Neural progenitor cell (in vitro differentiated cells): ENCODE data around the gene METTL23. TPM values are rescaled to one million over a fixed set of nuclear protein-coding genes. Genes with fewer than 3 reads are reported as not detected.

Experiments
- DNase-seq: peaks from one replicate; pipeline ENCODE4 v3.0.0-alpha.2; 2016; ENCODE audit warnings: low spot score
- H2AFZ ChIP-seq: fragments of 200-600 bp; sonication (generic); replicated peaks from 2 replicates; pipeline ENCODE4 v1.6.1; 2016; ENCODE audit warnings: antibody characterized with exemption
- H3F3A ChIP-seq: fragments of 200-600 bp; sonication (generic); 2 replicates; pipeline ENCODE4 v1.6.1; 2016; ENCODE audit warnings: antibody characterized with exemption, low read depth
- H3K27ac ChIP-seq: fragments of 200-600 bp; sonication (generic); 2 replicates; pipeline ENCODE4 v1.5.1; 2016; ENCODE audit warnings: mild to moderate bottlenecking
- H3K27me3 ChIP-seq: fragments of 200-600 bp; sonication (generic); 2 replicates; pipeline ENCODE4 v1.6.1; 2016; ENCODE audit warnings: mild to moderate bottlenecking, moderate library complexity
- H3K36me3 ChIP-seq: fragments of 200-600 bp; sonication (generic); 2 replicates; pipeline ENCODE4 v1.5.1; 2016
- H3K4me1 ChIP-seq: fragments of 200-600 bp; sonication (generic); 2 replicates; pipeline ENCODE4 v1.6.1; 2016; ENCODE audit warnings: mixed run types
- H3K4me2 ChIP-seq: fragments of 200-600 bp; sonication (generic); 2 replicates; pipeline ENCODE4 v1.6.1; 2016
- H3K4me3 ChIP-seq: fragments of 200-600 bp; sonication (generic); 2 replicates; pipeline ENCODE4 v1.5.1; 2016
- H3K79me2 ChIP-seq: fragments of 200-600 bp; sonication (generic); 2 replicates; pipeline ENCODE4 v1.6.1; 2016; ENCODE audit warnings: low read depth
- H3K9ac ChIP-seq: fragments of 200-600 bp; sonication (generic); 2 replicates; pipeline ENCODE4 v1.6.1; 2016
- H3K9me3 ChIP-seq: fragments of 200-600 bp; sonication (generic); 2 replicates; pipeline ENCODE4 v1.5.1; 2016; ENCODE audit warnings: low read depth
- H4K20me1 ChIP-seq: fragments of 200-600 bp; sonication (generic); 2 replicates; pipeline ENCODE4 v1.6.1; 2016; ENCODE audit warnings: low read depth
- H3K27ac Mint-ChIP-seq: 3 replicates; pipeline ENCODE4 v1.8.0; 2021; ENCODE audit warnings: mixed read lengths
- H3K27me3 Mint-ChIP-seq: 2 replicates; pipeline ENCODE4 v1.8.0; 2022; ENCODE audit warnings: low read depth, mild to moderate bottlenecking, inconsistent platforms, moderate library complexity, mixed read lengths; ENCODE audit not compliant: insufficient read depth
- H3K36me3 Mint-ChIP-seq: 3 replicates; pipeline ENCODE4 v1.8.0; 2021; ENCODE audit warnings: mixed read lengths
- H3K4me1 Mint-ChIP-seq: 3 replicates; pipeline ENCODE4 v1.8.0; 2021; ENCODE audit warnings: mixed read lengths
- H3K4me3 Mint-ChIP-seq: 3 replicates; pipeline ENCODE4 v1.8.0; 2021; ENCODE audit warnings: mild to moderate bottlenecking, moderate library complexity, mixed read lengths
- H3K9me3 Mint-ChIP-seq: 3 replicates; pipeline ENCODE4 v1.8.0; 2020; ENCODE audit warnings: mixed read lengths
- CTCF ChIP-seq: fragments of 200-600 bp; sonication (generic); IDR thresholded peaks from 2 replicates; pipeline ENCODE4 v1.5.1; 2017; ENCODE audit warnings: antibody characterized with exemption, mild to moderate bottlenecking
- EZH2 ChIP-seq: fragments of 200-600 bp; sonication (generic); IDR thresholded peaks from 2 replicates; pipeline ENCODE4 v1.6.1; 2017; ENCODE audit warnings: antibody characterized with exemption, mild to moderate bottlenecking, moderate library complexity
- EZH2phosphoT487 ChIP-seq: fragments of 200-600 bp; sonication (generic); IDR thresholded peaks from 2 replicates; pipeline ENCODE4 v1.6.1; 2017; ENCODE audit warnings: antibody characterized with exemption
- total RNA-seq: library from RNA; depleted of rRNA; stranded (reverse); fragments of >200 nt; gene quantifications from 2 replicates; pipeline ENCODE4 v1.2.3, GENCODE V29; 2015; ENCODE audit warnings: low replicate concordance

Gene METTL23
- total RNA-seq, 1 donor from 2014 or later: 38.1 TPM

DNA sequence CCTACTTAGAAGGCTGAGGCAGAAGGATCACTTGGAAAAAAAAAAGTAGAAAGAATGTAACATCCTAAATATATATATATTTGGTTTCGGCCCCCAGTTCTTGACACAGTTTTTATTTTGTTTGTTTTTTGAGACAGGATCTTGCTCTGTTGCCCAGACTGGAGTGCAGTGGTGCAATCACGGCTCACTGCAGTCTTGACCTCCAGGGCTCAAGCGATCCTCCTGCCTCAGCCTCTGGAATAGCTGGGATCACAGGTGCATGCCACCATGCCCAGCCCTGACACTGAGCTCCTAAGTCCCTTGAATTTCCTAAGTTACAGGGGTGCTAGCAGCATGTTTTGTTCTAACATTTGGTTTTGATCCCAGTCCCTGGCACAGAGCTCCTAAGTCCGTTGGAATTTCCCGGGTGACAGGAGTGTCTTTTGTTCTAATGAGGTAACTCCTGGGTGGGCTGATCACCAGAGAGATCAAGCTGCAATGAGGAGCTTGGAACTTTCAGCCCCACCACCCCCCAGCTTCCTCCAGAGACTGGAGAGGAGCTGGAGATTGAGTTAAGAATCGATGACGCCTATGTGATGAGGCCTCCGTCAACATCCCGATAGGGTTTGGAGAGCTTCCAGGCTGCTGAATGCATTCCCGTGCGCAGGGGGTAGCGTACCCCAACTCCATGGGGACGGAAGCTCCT lies 35.9 kb upstream of the METTL23 start:
- Histone ChIP-seq H3K79me2 (no peaks in the 10 kb centered on the region), H3F3A (no peaks in the 10 kb centered on the region), H3K4me2 (no peak overlapping the region), H2AFZ (no peak overlapping the region), H3K4me3 (no peak overlapping the region), H3K9ac (no peak overlapping the region), H4K20me1 (peaks cover 4% of the 10 kb centered on the region), H3K9me3 (no peaks in the 10 kb centered on the region), H3K4me1 (peaks cover 17% of the 10 kb centered on the region), H3K27me3 (no peaks in the 10 kb centered on the region), H3K36me3 (no peaks in the 10 kb centered on the region), H3K27ac (no peak overlapping the region)
- no peak for TF ChIP-seq EZH2phosphoT487
- TF ChIP-seq CTCF: no peak
- no peak for TF ChIP-seq EZH2
- peak; percentile 63 for DNase-seq
- Mint-ChIP-seq H3K4me3 (peak overlapping the region; percentile 46), H3K27me3 (peaks cover 11% of the 10 kb centered on the region), H3K4me1 (peaks cover 43% of the 10 kb centered on the region), H3K9me3 (no peaks in the 10 kb centered on the region), H3K27ac (peak overlapping the region; percentile 29), H3K36me3 (peaks cover 2% of the 10 kb centered on the region)

DNA sequence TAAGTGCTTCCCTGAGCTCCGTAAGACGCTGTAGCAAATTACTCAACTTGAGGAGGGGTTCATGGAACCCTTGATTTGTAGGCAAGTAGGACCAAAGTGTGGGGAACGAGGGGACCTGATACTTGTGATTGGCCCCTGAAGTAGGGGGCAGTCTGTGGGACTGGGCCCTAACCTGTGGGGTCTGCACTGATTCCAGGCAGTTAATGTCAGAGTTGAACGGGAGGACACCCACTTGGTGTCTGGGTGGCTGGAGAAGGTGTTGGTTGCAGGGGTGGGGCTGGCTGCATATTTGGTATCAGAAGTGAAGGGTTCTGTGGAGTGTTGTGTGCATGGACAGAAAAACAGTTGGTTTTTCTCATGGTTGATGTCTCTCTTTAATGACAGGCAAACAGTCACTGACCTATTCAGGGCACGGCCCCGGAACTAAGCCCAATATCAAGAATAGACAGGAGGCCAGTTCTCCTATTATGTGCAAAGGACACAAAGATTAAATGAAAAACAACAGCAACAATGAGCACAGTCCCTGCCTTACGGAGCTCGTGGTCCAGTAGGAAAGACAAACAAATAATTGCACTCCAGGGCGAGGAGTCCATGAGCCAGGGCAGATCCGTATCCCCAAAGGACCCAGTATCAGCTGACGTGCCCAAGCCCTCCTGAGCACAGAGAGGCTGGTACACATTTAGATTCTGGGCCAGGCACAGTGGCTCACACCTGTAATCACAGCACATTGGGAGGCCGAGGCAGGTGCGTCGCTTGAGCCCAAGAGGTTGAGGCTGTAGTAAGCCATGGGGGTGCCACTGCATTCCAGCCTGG lies 35.1 kb upstream of the METTL23 start:
- H3K9me3 Mint-ChIP-seq: no peaks in the 10 kb centered on the region

DNA sequence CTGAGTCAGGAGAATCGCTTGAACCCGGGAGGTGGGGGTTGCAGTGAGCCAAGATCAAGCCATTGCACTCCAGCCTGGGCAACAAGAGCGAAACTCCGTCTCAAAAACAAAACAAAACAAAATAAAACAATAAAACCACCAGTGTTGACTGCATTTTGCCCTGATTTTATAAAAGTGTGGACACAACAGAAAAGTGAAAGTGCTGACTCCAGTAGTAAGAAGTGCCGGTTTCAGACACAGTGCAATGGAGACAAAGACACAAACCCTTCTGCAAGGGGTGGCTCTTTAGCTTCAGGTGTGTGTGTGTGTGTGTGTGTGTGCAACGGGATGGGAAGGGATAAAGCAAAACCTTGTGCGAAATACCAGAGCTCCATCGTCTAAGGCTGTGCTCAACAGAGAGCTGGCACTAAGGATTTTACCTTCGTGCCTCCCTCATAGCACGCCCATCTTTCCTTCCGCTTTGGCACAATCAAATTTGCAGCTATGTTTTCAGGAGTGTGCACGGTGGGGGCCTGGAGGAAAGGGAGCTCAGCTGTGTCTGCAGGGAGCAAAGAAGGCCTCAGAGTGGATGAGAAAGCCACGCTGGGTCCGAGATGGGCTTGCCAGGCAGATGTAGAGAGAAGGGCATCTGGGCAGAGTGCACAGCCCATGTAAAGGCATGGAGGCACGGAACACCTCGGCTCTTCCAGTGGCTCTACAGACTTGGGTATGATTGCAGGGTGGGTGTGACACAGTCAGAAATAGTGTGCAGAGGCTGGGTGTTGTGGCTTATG lies 31.4 kb upstream of the METTL23 start:
- H4K20me1 ChIP-seq: no peaks in the 10 kb centered on the region
- DNase-seq: no peak

More for the DNA sequence above, 35.1 kb upstream of the METTL23 start:
- no peak overlapping the region for H3K4me2 ChIP-seq
- H3K4me1 Mint-ChIP-seq: peaks cover 43% of the 10 kb centered on the region
- peak overlapping the region; percentile 42 for H3K27ac Mint-ChIP-seq
- no peak overlapping the region for H3K27ac ChIP-seq
- TF ChIP-seq CTCF: no peak
- TF ChIP-seq EZH2: no peak
- no peak for TF ChIP-seq EZH2phosphoT487
- no peaks in the 10 kb centered on the region for H3K36me3 ChIP-seq
- peaks cover 4% of the 10 kb centered on the region for H4K20me1 ChIP-seq
- peaks cover 17% of the 10 kb centered on the region for H3K4me1 ChIP-seq
- no peaks in the 10 kb centered on the region for H3K79me2 ChIP-seq
- H3K36me3 Mint-ChIP-seq: peaks cover 2% of the 10 kb centered on the region
- peaks cover 11% of the 10 kb centered on the region for H3K27me3 Mint-ChIP-seq
- H2AFZ ChIP-seq: no peak overlapping the region
- H3K4me3 ChIP-seq: no peak overlapping the region
- no peak overlapping the region for H3K4me3 Mint-ChIP-seq
- H3F3A ChIP-seq: no peaks in the 10 kb centered on the region
- H3K9me3 ChIP-seq: no peaks in the 10 kb centered on the region
- no peaks in the 10 kb centered on the region for H3K27me3 ChIP-seq
- H3K9ac ChIP-seq: no peak overlapping the region
- no peak for DNase-seq

More for the DNA sequence above, 31.4 kb upstream of the METTL23 start:
- Histone ChIP-seq H3K9me3 (no peaks in the 10 kb centered on the region), H3F3A (peaks cover 16% of the 10 kb centered on the region), H3K36me3 (no peaks in the 10 kb centered on the region), H3K27me3 (no peaks in the 10 kb centered on the region), H2AFZ (no peak overlapping the region), H3K79me2 (peaks cover 15% of the 10 kb centered on the region), H3K4me2 (no peak overlapping the region), H3K9ac (no peak overlapping the region), H3K4me3 (no peak overlapping the region), H3K4me1 (peaks cover 33% of the 10 kb centered on the region), H3K27ac (no peak overlapping the region)
- H3K27me3 Mint-ChIP-seq: peaks cover 9% of the 10 kb centered on the region
- H3K4me3 Mint-ChIP-seq: no peak overlapping the region
- H3K9me3 Mint-ChIP-seq: no peaks in the 10 kb centered on the region
- peaks cover 58% of the 10 kb centered on the region for H3K4me1 Mint-ChIP-seq
- H3K27ac Mint-ChIP-seq: peak overlapping the region; percentile 53
- TF ChIP-seq EZH2phosphoT487: no peak
- TF ChIP-seq CTCF: no peak
- no peak for TF ChIP-seq EZH2
- H3K36me3 Mint-ChIP-seq: peaks cover 2% of the 10 kb centered on the region
